HEK293 (cell line): ENCODE measurements around the gene C1orf185.

Source experiments
- CTCF ChIA-PET: fragments of 350-600 bp; formaldehyde crosslinking; extraction: SDS; loops from one replicate; lab custom pipeline; 2021; ENCODE audit warnings: antibody characterized with exemption; lab: Yijun Ruan, JAX
- POLR2A ChIA-PET: fragments of 300-600 bp; formaldehyde crosslinking; extraction: SDS; loops from one replicate; lab custom pipeline; 2020; ENCODE audit warnings: antibody characterized with exemption, inconsistent platforms; lab: Yijun Ruan, JAX
- H3K27ac ChIP-seq: fragments of 200-500 bp; sonication (Bioruptor generic); 2 replicates; pipeline ENCODE4 v1.5.1; 2014; ENCODE audit warnings: low read depth, low read length, control low read depth, inconsistent platforms; ENCODE audit errors: extremely low read depth
- H3K36me3 ChIP-seq, 2 experiments: fragments of 200-500 bp in 1 of 2; sonication (Bioruptor generic) in 1 of 2; 1 replicate in 1 of 2; 2 replicates in 1 of 2; pipeline ENCODE4 v1.5.1; 2014 to 2017; ENCODE audit warnings: inconsistent platforms in 2 of 2, low read length in 2 of 2; ENCODE audit not compliant: control insufficient read depth in 2 of 2, insufficient read depth in 1 of 2
- H3K4me1 ChIP-seq: fragments of 200-500 bp; sonication (Bioruptor generic); 2 replicates; pipeline ENCODE4 v1.5.1; 2014; ENCODE audit warnings: mild to moderate bottlenecking, low read length, inconsistent platforms; ENCODE audit not compliant: control insufficient read depth, insufficient read depth
- H3K4me3 ChIP-seq: 2 replicates; pipeline ENCODE4 v1.5.1; 2011; ENCODE audit warnings: low read depth, mild to moderate bottlenecking, control low read depth, low read length, moderate library complexity
- H3K9me3 ChIP-seq: fragments of 200-500 bp; sonication (Bioruptor generic); 2 replicates; pipeline ENCODE4 v1.5.1; 2014; ENCODE audit warnings: low read depth, low read length, inconsistent platforms; ENCODE audit not compliant: control insufficient read depth, insufficient read depth
- FEZF1 ChIP-seq: fragments of 450-650 bp; formaldehyde crosslinking; IDR thresholded peaks from 2 replicates; pipeline ENCODE4 v1.5.1; 2016; ENCODE audit warnings: missing biosample characterization, missing genetic modification characterization
- GLIS2 ChIP-seq: fragments of 450-650 bp; formaldehyde crosslinking; IDR thresholded peaks from 2 replicates; pipeline ENCODE4 v1.5.1; 2016; ENCODE audit warnings: missing biosample characterization, missing genetic modification characterization
- IKZF3 ChIP-seq: fragments of 450-650 bp; IDR thresholded peaks from 2 replicates; pipeline ENCODE4 v1.5.0; 2018; ENCODE audit warnings: missing biosample characterization, mild to moderate bottlenecking, missing genetic modification characterization, moderate library complexity
- KLF17 ChIP-seq: fragments of 450-650 bp; formaldehyde crosslinking; IDR thresholded peaks from 2 replicates; pipeline ENCODE4 v1.5.1; 2016; ENCODE audit warnings: missing biosample characterization, missing genetic modification characterization
- SP7 ChIP-seq: fragments of 450-650 bp; formaldehyde crosslinking; IDR thresholded peaks from 2 replicates; pipeline ENCODE4 v1.5.1; 2016; ENCODE audit warnings: missing biosample characterization, missing genetic modification characterization
- ZBTB1 ChIP-seq: fragments of 450-650 bp; formaldehyde crosslinking; IDR thresholded peaks from 2 replicates; pipeline ENCODE4 v1.5.1; 2016; ENCODE audit warnings: missing biosample characterization, missing genetic modification characterization
- ZBTB10 ChIP-seq: fragments of 450-650 bp; formaldehyde crosslinking; IDR thresholded peaks from 2 replicates; pipeline ENCODE4 v1.5.1; 2016; ENCODE audit warnings: missing biosample characterization, missing genetic modification characterization
- ZBTB21 ChIP-seq: fragments of 450-650 bp; formaldehyde crosslinking; IDR thresholded peaks from 2 replicates; pipeline ENCODE4 v1.5.1; 2017; ENCODE audit warnings: missing biosample characterization, missing genetic modification characterization
- ZBTB26 ChIP-seq: fragments of 450-650 bp; formaldehyde crosslinking; optimal IDR thresholded peaks from 2 replicates; pipeline ENCODE3; 2016; ENCODE audit warnings: missing biosample characterization, mild to moderate bottlenecking, missing genetic modification characterization
- ZNF112 ChIP-seq: fragments of 450-650 bp; formaldehyde crosslinking; IDR thresholded peaks from 2 replicates; pipeline ENCODE4 v1.5.0; 2017; ENCODE audit warnings: missing biosample characterization, missing genetic modification characterization
- ZNF174 ChIP-seq: fragments of 450-650 bp; formaldehyde crosslinking; IDR thresholded peaks from 2 replicates; pipeline ENCODE4 v1.5.0; 2017; ENCODE audit warnings: missing biosample characterization, mild to moderate bottlenecking, missing genetic modification characterization
- ZNF266 ChIP-seq: fragments of 450-650 bp; formaldehyde crosslinking; IDR thresholded peaks from 2 replicates; pipeline ENCODE4 v1.5.1; 2016; ENCODE audit warnings: missing biosample characterization, missing genetic modification characterization, low read depth
- ZNF416 ChIP-seq: fragments of 450-650 bp; formaldehyde crosslinking; IDR thresholded peaks from 2 replicates; pipeline ENCODE4 v1.5.1; 2016; ENCODE audit warnings: missing biosample characterization, missing genetic modification characterization
- ZNF530 ChIP-seq: fragments of 450-650 bp; formaldehyde crosslinking; IDR thresholded peaks from 2 replicates; pipeline ENCODE4 v1.5.1; 2016; ENCODE audit warnings: low read depth, missing biosample characterization, missing genetic modification characterization
- ZNF549 ChIP-seq: fragments of 450-650 bp; IDR thresholded peaks from 2 replicates; pipeline ENCODE4 v1.5.1; 2018; ENCODE audit warnings: missing biosample characterization, missing genetic modification characterization, mild to moderate bottlenecking, inconsistent platforms, moderate library complexity
- ZNF626 ChIP-seq: fragments of 450-650 bp; sonication (Bioruptor Pico); formaldehyde crosslinking; IDR thresholded peaks from 2 replicates; pipeline ENCODE4 v1.5.1; 2018; ENCODE audit warnings: missing biosample characterization, missing genetic modification characterization, inconsistent platforms
- ZNF707 ChIP-seq: fragments of 450-650 bp; formaldehyde crosslinking; IDR thresholded peaks from 2 replicates; pipeline ENCODE4 v1.5.1; 2016; ENCODE audit warnings: missing biosample characterization, missing genetic modification characterization
- ZSCAN18 ChIP-seq: fragments of 450-650 bp; formaldehyde crosslinking; IDR thresholded peaks from 2 replicates; pipeline ENCODE4 v1.5.1; 2016; ENCODE audit warnings: missing biosample characterization, missing genetic modification characterization

Gene C1orf185

GRCh38 chr1:51093581-51093980 is 8.4 kb upstream of the C1orf185 start:
- ChIA-PET CTCF (interaction anchor here (0.6 kb wide), 1 partner anchor 119 kb away, joined by 5 read pairs; no protein-coding TSS in a partner anchor), POLR2A (no interaction called here)
- TF ChIP-seq ZNF112, result no peak
- TF ChIP-seq ZBTB10 (tag by site-specific recombination), result no peak
- TF ChIP-seq ZBTB26, result no peak
- H3K36me3 ChIP-seq, result no peaks in the 10 kb centered on the region
- H3K4me3 ChIP-seq, result no peak overlapping the region
- no peak overlapping the region for H3K27ac ChIP-seq
- H3K9me3 ChIP-seq, result no peaks in the 10 kb centered on the region
- no peaks in the 10 kb centered on the region for H3K4me1 ChIP-seq

GRCh38 chr1:51097171-51097570 is 4.9 kb upstream of the C1orf185 start:
- H3K4me1 ChIP-seq, result no peaks in the 10 kb centered on the region
- H3K4me3 ChIP-seq, result no peak overlapping the region
- H3K36me3 ChIP-seq, result no peaks in the 10 kb centered on the region
- H3K27ac ChIP-seq, result no peak overlapping the region
- POLR2A ChIA-PET, result no interaction called here
- CTCF ChIA-PET, result no interaction called here
- TF ChIP-seq FEZF1 (tag by site-specific recombination) (no peak), ZNF530 (tag by site-specific recombination) (no peak), ZBTB1 (tag by site-specific recombination) (no peak), SP7 (tag by site-specific recombination) (no peak), ZBTB21 (tag by site-specific recombination) (no peak), IKZF3 (tag by site-specific recombination) (no peak), ZNF707 (tag by site-specific recombination) (no peak), KLF17 (tag by site-specific recombination) (no peak), GLIS2 (no peak), ZNF416 (tag by site-specific recombination) (no peak), ZNF549 (tag by site-specific recombination) (no peak), ZNF266 (tag by site-specific recombination) (no peak), ZSCAN18 (tag by site-specific recombination) (no peak), ZNF174 (tag by site-specific recombination) (no peak), ZNF626 (tag by site-specific recombination) (no peak)
- no peaks in the 10 kb centered on the region for H3K9me3 ChIP-seq
